Neural cell (in vitro differentiated cells): Measurements from ENCODE around the gene PPM1B. TPM values are rescaled to one million over a fixed set of nuclear protein-coding genes. Genes with fewer than 3 reads are reported as not detected.

Experiments used
- H2AFZ ChIP-seq: fragments of 200-600, 300-800 bp; sonication (generic), shearing (Covaris generic); 2 replicates; pipeline ENCODE4 v1.6.0; 2014; ENCODE audit warnings: low read depth, mild to moderate bottlenecking, antibody characterized with exemption, low read length, moderate library complexity
- H3F3A ChIP-seq: fragments of 200-600 bp; shearing (Covaris generic); 2 replicates; pipeline ENCODE4 v1.6.1; 2016; ENCODE audit warnings: mild to moderate bottlenecking, moderate library complexity, mixed read lengths, antibody characterized with exemption, low read length; ENCODE audit not compliant: insufficient read depth, poor library complexity, severe bottlenecking
- H3K27ac ChIP-seq: fragments of 200-600, 300-800 bp; sonication (generic), shearing (Covaris generic); 2 replicates; pipeline ENCODE4 v1.5.1; 2014; ENCODE audit warnings: mild to moderate bottlenecking, low read length, moderate library complexity
- H3K27me3 ChIP-seq: fragments of 300-800, 200-600 bp; sonication (generic), shearing (Covaris generic); 2 replicates; pipeline ENCODE4 v1.6.0; 2014; ENCODE audit warnings: mild to moderate bottlenecking, low read depth, low read length, moderate library complexity; ENCODE audit not compliant: insufficient read depth
- H3K36me3 ChIP-seq: fragments of 300-800, 200-600 bp; sonication (generic), shearing (Covaris generic); 2 replicates; pipeline ENCODE4 v1.5.1; 2014; ENCODE audit warnings: mild to moderate bottlenecking, antibody characterized with exemption, low read length, moderate library complexity; ENCODE audit not compliant: insufficient read depth
- H3K4me2 ChIP-seq: fragments of 300-800, 200-600 bp; sonication (generic), shearing (Covaris generic); 2 replicates; pipeline ENCODE4 v1.6.0; 2014; ENCODE audit warnings: mild to moderate bottlenecking, low read length
- H3K4me3 ChIP-seq: fragments of 300-800, 200-600 bp; sonication (generic), shearing (Covaris generic); 2 replicates; pipeline ENCODE4 v1.5.1; 2014; ENCODE audit warnings: mild to moderate bottlenecking, low read length, moderate library complexity
- H3K79me2 ChIP-seq: fragments of 200-600 bp; shearing (Covaris generic); replicated peaks from 2 replicates; pipeline ENCODE4 v1.6.0; 2014; ENCODE audit warnings: mild to moderate bottlenecking, low read length, moderate library complexity; ENCODE audit not compliant: insufficient read depth
- H3K9ac ChIP-seq: fragments of 300-800, 200-600 bp; sonication (generic), shearing (Covaris generic); 2 replicates; pipeline ENCODE4 v1.6.1; 2016; ENCODE audit warnings: mild to moderate bottlenecking, low read length, mixed read lengths
- H3K9me2 ChIP-seq: fragments of 200-600 bp; shearing (Covaris generic); 2 replicates; pipeline ENCODE4 v1.6.1; 2016; ENCODE audit warnings: mild to moderate bottlenecking, low read length, mixed read lengths; ENCODE audit not compliant: insufficient read depth
- H3K9me3 ChIP-seq: fragments of 200-600, 300-800 bp; sonication (generic), shearing (Covaris generic); 2 replicates; pipeline ENCODE4 v1.6.1; 2016; ENCODE audit warnings: mild to moderate bottlenecking, mixed run types, low read length, moderate library complexity, mixed read lengths
- H4K20me1 ChIP-seq: fragments of 200-600 bp; shearing (Covaris generic); 2 replicates; pipeline ENCODE4 v1.6.1; 2016; ENCODE audit warnings: mild to moderate bottlenecking, mixed run types; ENCODE audit not compliant: insufficient read depth
- EP300 ChIP-seq: fragments of 450-650 bp; conservative IDR thresholded peaks from 2 replicates; pipeline ENCODE4 v1.6.1; 2014; ENCODE audit warnings: antibody characterized with exemption, mild to moderate bottlenecking, moderate library complexity; ENCODE audit not compliant: poor library complexity, severe bottlenecking
- EZH2 ChIP-seq: fragments of 200-600, 300-800 bp; shearing (Covaris generic), sonication (generic); IDR thresholded peaks from 2 replicates; pipeline ENCODE4 v1.6.1; 2014; ENCODE audit warnings: antibody characterized with exemption, low read length, borderline replicate concordance, mild to moderate bottlenecking; ENCODE audit not compliant: insufficient read depth, poor library complexity, severe bottlenecking
- MXI1 ChIP-seq: fragments of 450-650 bp; conservative IDR thresholded peaks from 2 replicates; pipeline ENCODE4 v1.6.1; 2014; ENCODE audit warnings: antibody characterized with exemption, mild to moderate bottlenecking; ENCODE audit not compliant: poor library complexity, severe bottlenecking
- POLR2AphosphoS5 ChIP-seq: IDR thresholded peaks from 2 replicates; pipeline ENCODE4 v1.6.1; 2012
- RAD21 ChIP-seq: fragments of 450-650 bp; conservative IDR thresholded peaks from 2 replicates; pipeline ENCODE4 v1.6.1; 2014; ENCODE audit warnings: antibody characterized with exemption, mild to moderate bottlenecking, moderate library complexity
- REST ChIP-seq: IDR thresholded peaks from 2 replicates; pipeline ENCODE4 v1.6.1; 2012; ENCODE audit warnings: borderline replicate concordance
- SMC3 ChIP-seq: fragments of 450-650 bp; conservative IDR thresholded peaks from 2 replicates; pipeline ENCODE4 v1.6.1; 2014; ENCODE audit warnings: antibody characterized with exemption, mild to moderate bottlenecking, moderate library complexity; ENCODE audit not compliant: poor library complexity
- TAF1 ChIP-seq: IDR thresholded peaks from 2 replicates; pipeline ENCODE4 v1.6.1; 2012; ENCODE audit warnings: low read depth
- polyA plus RNA-seq: library from polyadenylated mRNA; depleted of rRNA; stranded (reverse); fragments of >200 nt; gene quantifications from 2 replicates; pipeline ENCODE4 v1.2.3, GENCODE V29; 2014
- TF ChIP-seq, protein P1 (sequence below): fragments of 450-650 bp; IDR thresholded peaks from 2 replicates; pipeline ENCODE4 v1.5.1; 2014; ENCODE audit warnings: antibody characterized with exemption, mild to moderate bottlenecking, moderate library complexity; ENCODE audit not compliant: poor library complexity, severe bottlenecking

Gene PPM1B
- polyA plus RNA-seq, 1 donor from 2014 or later: 116 TPM

DNA sequence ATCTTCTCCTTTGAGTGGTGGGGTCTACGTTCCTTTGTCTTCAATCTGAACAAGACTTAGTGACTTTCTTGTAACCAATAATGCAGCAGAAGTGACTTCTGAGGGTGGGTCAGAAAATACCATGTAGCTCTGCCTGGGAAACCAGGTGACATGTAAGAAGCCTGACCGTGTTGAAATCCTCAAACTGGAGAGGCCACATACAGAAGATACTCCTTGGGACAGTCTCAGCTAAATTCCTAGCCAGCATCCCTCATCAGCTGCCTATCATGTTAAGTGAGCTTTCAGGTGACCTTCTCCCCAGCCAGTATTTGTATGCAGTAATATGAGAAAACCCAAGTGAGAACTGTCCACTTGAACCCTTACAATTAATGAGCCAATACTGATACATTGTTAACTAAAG is 27.0 kb downstream of the PPM1B start:
- Histone ChIP-seq H3K79me2 (peaks cover 51% of the 10 kb centered on the region), H3K9me2 (no peaks in the 10 kb centered on the region), H3K4me2 (no peak overlapping the region), H3K27me3 (no peaks in the 10 kb centered on the region), H3F3A (no peaks in the 10 kb centered on the region), H3K9me3 (no peaks in the 10 kb centered on the region), H3K27ac (no peak overlapping the region), H3K4me3 (no peak overlapping the region), H3K36me3 (no peaks in the 10 kb centered on the region), H3K9ac (no peak overlapping the region), H4K20me1 (no peaks in the 10 kb centered on the region), H2AFZ (no peak overlapping the region)
- TF ChIP-seq EP300 (no peak), RAD21 (no peak), EZH2 (no peak), SMC3 (no peak), MXI1 (no peak), TAF1 (no peak), POLR2AphosphoS5 (no peak), REST (no peak)
- TF ChIP-seq, protein P1, sequence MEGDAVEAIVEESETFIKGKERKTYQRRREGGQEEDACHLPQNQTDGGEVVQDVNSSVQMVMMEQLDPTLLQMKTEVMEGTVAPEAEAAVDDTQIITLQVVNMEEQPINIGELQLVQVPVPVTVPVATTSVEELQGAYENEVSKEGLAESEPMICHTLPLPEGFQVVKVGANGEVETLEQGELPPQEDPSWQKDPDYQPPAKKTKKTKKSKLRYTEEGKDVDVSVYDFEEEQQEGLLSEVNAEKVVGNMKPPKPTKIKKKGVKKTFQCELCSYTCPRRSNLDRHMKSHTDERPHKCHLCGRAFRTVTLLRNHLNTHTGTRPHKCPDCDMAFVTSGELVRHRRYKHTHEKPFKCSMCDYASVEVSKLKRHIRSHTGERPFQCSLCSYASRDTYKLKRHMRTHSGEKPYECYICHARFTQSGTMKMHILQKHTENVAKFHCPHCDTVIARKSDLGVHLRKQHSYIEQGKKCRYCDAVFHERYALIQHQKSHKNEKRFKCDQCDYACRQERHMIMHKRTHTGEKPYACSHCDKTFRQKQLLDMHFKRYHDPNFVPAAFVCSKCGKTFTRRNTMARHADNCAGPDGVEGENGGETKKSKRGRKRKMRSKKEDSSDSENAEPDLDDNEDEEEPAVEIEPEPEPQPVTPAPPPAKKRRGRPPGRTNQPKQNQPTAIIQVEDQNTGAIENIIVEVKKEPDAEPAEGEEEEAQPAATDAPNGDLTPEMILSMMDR: no peak

- H3K79me2 ChIP-seq: peaks cover 47% of the 10 kb centered on the region
Measured at GRCh38 chr2:44197816-44198215, 29.1 kb downstream of the PPM1B start.

More at GRCh38 chr2:44197816-44198215, 29.1 kb downstream of the PPM1B start:
- Histone ChIP-seq H3K4me3 (no peak overlapping the region), H4K20me1 (no peaks in the 10 kb centered on the region), H3K9me2 (no peaks in the 10 kb centered on the region), H2AFZ (no peak overlapping the region), H3K27me3 (no peaks in the 10 kb centered on the region), H3K36me3 (peaks cover 7% of the 10 kb centered on the region), H3K9ac (no peak overlapping the region), H3K27ac (no peak overlapping the region), H3F3A (no peaks in the 10 kb centered on the region), H3K9me3 (no peaks in the 10 kb centered on the region), H3K4me2 (no peak overlapping the region)
- no peak for TF ChIP-seq SMC3
- no peak for TF ChIP-seq REST
- TF ChIP-seq TAF1: no peak
- no peak for TF ChIP-seq EP300
- no peak for TF ChIP-seq RAD21
- no peak for TF ChIP-seq EZH2
- TF ChIP-seq, protein P1: no peak
- no peak for TF ChIP-seq POLR2AphosphoS5
- TF ChIP-seq MXI1: no peak
